Activated naive CD4-positive, alpha-beta T cell treated with anti-CD3 and anti-CD28 coated beads, Interleukin-2, amount 10 ng/mL, durations not matched to agents 7 days and 5 days (primary cell): ENCODE measurements around the gene PPARA.
A peak's percentile ranks its signal among the peaks of the same experiment; 100 is the strongest.

Source experiments
- CTCF ChIA-PET: fragments of 350-600 bp; sonication (Branson Sonifier 250); formaldehyde crosslinking; loops from one replicate; lab custom pipeline; 2021; ENCODE audit warnings: antibody characterized with exemption; lab: Charles Lee
- DNase-seq: peaks from one replicate; pipeline ENCODE4 v3.0.0-alpha.2; 2020
- H3K27ac Mint-ChIP-seq: one replicate; pipeline ENCODE4 v1.8.0; 2021; ENCODE audit warnings: mild to moderate bottlenecking, moderate library complexity, mixed read lengths
- H3K27me3 Mint-ChIP-seq: one replicate; pipeline ENCODE4 v1.8.0; 2021; ENCODE audit warnings: mild to moderate bottlenecking, mixed read lengths
- H3K36me3 Mint-ChIP-seq: one replicate; pipeline ENCODE4 v1.8.0; 2021; ENCODE audit warnings: mixed read lengths
- H3K4me1 Mint-ChIP-seq: one replicate; pipeline ENCODE4 v1.8.0; 2021; ENCODE audit warnings: mixed read lengths
- H3K4me3 Mint-ChIP-seq: one replicate; pipeline ENCODE4 v1.8.0; 2021; ENCODE audit warnings: mild to moderate bottlenecking, moderate library complexity, mixed read lengths
- H3K9me3 Mint-ChIP-seq: one replicate; pipeline ENCODE4 v1.8.0; 2021; ENCODE audit warnings: mixed read lengths

The PPARA gene

GRCh38 chr22:46280063-46280817 lies 129.9 kb downstream of the PPARA start:
- H3K36me3 Mint-ChIP-seq, result peaks cover 17% of the 10 kb centered on the region
- no peak for DNase-seq
- no peaks in the 10 kb centered on the region for H3K27me3 Mint-ChIP-seq
- H3K27ac Mint-ChIP-seq, result no peak overlapping the region
- peaks cover 2% of the 10 kb centered on the region for H3K4me1 Mint-ChIP-seq
- peaks cover 3% of the 10 kb centered on the region for H3K9me3 Mint-ChIP-seq
- CTCF ChIA-PET, result no interaction called here
- no peak overlapping the region for H3K4me3 Mint-ChIP-seq

- CTCF ChIA-PET, result no interaction called here
- no peaks in the 10 kb centered on the region for H3K27me3 Mint-ChIP-seq
- DNase-seq, result no peak
- H3K36me3 Mint-ChIP-seq, result peaks cover 12% of the 10 kb centered on the region
- no peak overlapping the region for H3K4me3 Mint-ChIP-seq
- peaks cover 2% of the 10 kb centered on the region for H3K4me1 Mint-ChIP-seq
- no peaks in the 10 kb centered on the region for H3K9me3 Mint-ChIP-seq
- H3K27ac Mint-ChIP-seq, result no peak overlapping the region
Measured at GRCh38 chr22:46280999-46281623, 130.8 kb downstream of the PPARA start.

- H3K36me3 Mint-ChIP-seq, result peaks cover 12% of the 10 kb centered on the region
- H3K27ac Mint-ChIP-seq, result no peak overlapping the region
- H3K4me1 Mint-ChIP-seq, result no peaks in the 10 kb centered on the region
- CTCF ChIA-PET, result no interaction called here
- peak; percentile 16 for DNase-seq
- no peaks in the 10 kb centered on the region for H3K27me3 Mint-ChIP-seq
- no peak overlapping the region for H3K4me3 Mint-ChIP-seq
- H3K9me3 Mint-ChIP-seq, result no peaks in the 10 kb centered on the region
Measured at GRCh38 chr22:46281866-46282678, 131.7 kb downstream of the PPARA start.

- H3K4me1 Mint-ChIP-seq, result peaks cover 20% of the 10 kb centered on the region
- H3K27ac Mint-ChIP-seq, result no peak overlapping the region
- DNase-seq, result no peak
- CTCF ChIA-PET, result no interaction called here
- H3K27me3 Mint-ChIP-seq, result no peaks in the 10 kb centered on the region
- no peaks in the 10 kb centered on the region for H3K9me3 Mint-ChIP-seq
- peaks cover 16% of the 10 kb centered on the region for H3K36me3 Mint-ChIP-seq
- H3K4me3 Mint-ChIP-seq, result no peak overlapping the region
Measured at GRCh38 chr22:46286006-46286405, 135.7 kb downstream of the PPARA start.

- H3K36me3 Mint-ChIP-seq, result peaks cover 19% of the 10 kb centered on the region
- DNase-seq, result no peak
- peak overlapping the region; percentile 50 for H3K4me3 Mint-ChIP-seq
- peak overlapping the region; percentile 80 for H3K27ac Mint-ChIP-seq
- peaks cover 21% of the 10 kb centered on the region for H3K4me1 Mint-ChIP-seq
- CTCF ChIA-PET, result no interaction called here
- H3K9me3 Mint-ChIP-seq, result peaks cover 2% of the 10 kb centered on the region
- no peaks in the 10 kb centered on the region for H3K27me3 Mint-ChIP-seq
Measured at GRCh38 chr22:46286941-46287872, 136.9 kb downstream of the PPARA start.

GRCh38 chr22:46287873-46288751 lies 137.8 kb downstream of the PPARA start:
- peak; percentile 56 for DNase-seq
- Mint-ChIP-seq H3K27ac (peak overlapping the region; percentile 80), H3K9me3 (peaks cover 5% of the 10 kb centered on the region), H3K4me1 (peaks cover 30% of the 10 kb centered on the region), H3K27me3 (no peaks in the 10 kb centered on the region), H3K36me3 (peaks cover 27% of the 10 kb centered on the region), H3K4me3 (peak overlapping the region; percentile 50)
- CTCF ChIA-PET, result no interaction called here

- CTCF ChIA-PET, result no interaction called here
Measured at GRCh38 chr22:46288846-46289243, 138.5 kb downstream of the PPARA start.

GRCh38 chr22:46289244-46289891 lies 139.0 kb downstream of the PPARA start:
- no peak for DNase-seq
- H3K36me3 Mint-ChIP-seq, result peaks cover 24% of the 10 kb centered on the region
- peaks cover 5% of the 10 kb centered on the region for H3K9me3 Mint-ChIP-seq
- no peak overlapping the region for H3K27ac Mint-ChIP-seq
- H3K4me3 Mint-ChIP-seq, result no peak overlapping the region
- H3K27me3 Mint-ChIP-seq, result no peaks in the 10 kb centered on the region
- H3K4me1 Mint-ChIP-seq, result peaks cover 41% of the 10 kb centered on the region
- CTCF ChIA-PET, result no interaction called here

More at GRCh38 chr22:46288846-46289243, 138.5 kb downstream of the PPARA start:
- H3K27ac Mint-ChIP-seq, result no peak overlapping the region
- no peaks in the 10 kb centered on the region for H3K27me3 Mint-ChIP-seq
- H3K4me1 Mint-ChIP-seq, result peaks cover 38% of the 10 kb centered on the region
- no peak overlapping the region for H3K4me3 Mint-ChIP-seq
- DNase-seq, result no peak
- peaks cover 29% of the 10 kb centered on the region for H3K36me3 Mint-ChIP-seq
- peaks cover 5% of the 10 kb centered on the region for H3K9me3 Mint-ChIP-seq

GRCh38 chr22:46290121-46290842 lies 140.0 kb downstream of the PPARA start:
- Mint-ChIP-seq H3K36me3 (peaks cover 21% of the 10 kb centered on the region), H3K4me3 (no peak overlapping the region), H3K4me1 (peaks cover 47% of the 10 kb centered on the region), H3K27ac (peak overlapping the region; percentile 76), H3K27me3 (no peaks in the 10 kb centered on the region), H3K9me3 (peaks cover 5% of the 10 kb centered on the region)
- DNase-seq, result no peak
- CTCF ChIA-PET, result interaction anchor here (0.6 kb wide), 1 partner anchor 34 kb away, joined by 3 read pairs; no protein-coding TSS in a partner anchor

GRCh38 chr22:46290843-46291785 lies 140.8 kb downstream of the PPARA start:
- no peak overlapping the region for H3K27ac Mint-ChIP-seq
- no peak for DNase-seq
- CTCF ChIA-PET, result no interaction called here
- H3K9me3 Mint-ChIP-seq, result peaks cover 5% of the 10 kb centered on the region
- H3K27me3 Mint-ChIP-seq, result no peaks in the 10 kb centered on the region
- H3K4me1 Mint-ChIP-seq, result peaks cover 55% of the 10 kb centered on the region
- H3K36me3 Mint-ChIP-seq, result peaks cover 17% of the 10 kb centered on the region
- no peak overlapping the region for H3K4me3 Mint-ChIP-seq

GRCh38 chr22:46292173-46292572 lies 141.8 kb downstream of the PPARA start:
- CTCF ChIA-PET, result no interaction called here
- Mint-ChIP-seq H3K9me3 (peaks cover 5% of the 10 kb centered on the region), H3K4me3 (no peak overlapping the region), H3K36me3 (peaks cover 20% of the 10 kb centered on the region), H3K4me1 (peaks cover 60% of the 10 kb centered on the region), H3K27me3 (no peaks in the 10 kb centered on the region), H3K27ac (no peak overlapping the region)
- DNase-seq, result no peak
